Measurements from ENCODE around the gene PNMA8C. TPM values are rescaled to one million over a fixed set of nuclear protein-coding genes. Genes with fewer than 3 reads are reported as not detected.

The PNMA8C gene
- total RNA-seq, 1 donor from 2014 or later, result 2.0 TPM

DNA sequence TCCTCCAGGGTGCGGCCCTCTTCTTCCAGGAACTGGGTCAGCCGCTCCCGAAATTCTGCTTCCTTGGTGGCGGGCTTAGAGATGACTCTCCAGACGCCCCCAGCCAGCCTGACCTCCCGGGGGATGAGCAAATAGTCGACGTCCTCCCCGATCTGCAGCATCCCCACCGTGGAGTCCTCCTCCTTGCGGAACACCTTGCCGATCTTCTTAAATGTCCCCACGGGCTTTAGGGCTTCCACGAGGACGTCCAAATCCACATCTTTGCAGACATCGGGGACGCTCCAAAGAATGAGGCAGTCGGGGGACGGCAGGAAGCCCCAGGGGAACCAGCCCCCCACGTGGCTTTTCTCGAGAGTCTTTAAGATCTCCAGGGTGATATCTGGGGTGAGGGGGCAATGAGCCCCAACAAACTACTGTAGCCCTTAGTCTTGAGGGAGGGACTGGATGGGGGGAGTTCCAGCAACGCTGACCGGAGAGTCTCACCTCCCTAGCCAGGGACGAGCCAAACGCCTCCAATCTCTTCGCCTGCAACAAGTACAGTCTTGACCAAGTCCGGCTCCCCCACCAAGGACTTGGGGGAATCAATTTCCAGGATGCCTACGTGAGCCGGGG is 16.0 kb downstream of the PNMA8C start:
- peak overlapping the region; percentile 83 for H3K27ac Mint-ChIP-seq
- peaks cover 41% of the 10 kb centered on the region for H3K4me1 Mint-ChIP-seq (ENCODE audit: unreplicated experiment)
- peak overlapping the region; percentile 97 for H3K4me3 Mint-ChIP-seq
- TF ChIP-seq, protein P1, sequence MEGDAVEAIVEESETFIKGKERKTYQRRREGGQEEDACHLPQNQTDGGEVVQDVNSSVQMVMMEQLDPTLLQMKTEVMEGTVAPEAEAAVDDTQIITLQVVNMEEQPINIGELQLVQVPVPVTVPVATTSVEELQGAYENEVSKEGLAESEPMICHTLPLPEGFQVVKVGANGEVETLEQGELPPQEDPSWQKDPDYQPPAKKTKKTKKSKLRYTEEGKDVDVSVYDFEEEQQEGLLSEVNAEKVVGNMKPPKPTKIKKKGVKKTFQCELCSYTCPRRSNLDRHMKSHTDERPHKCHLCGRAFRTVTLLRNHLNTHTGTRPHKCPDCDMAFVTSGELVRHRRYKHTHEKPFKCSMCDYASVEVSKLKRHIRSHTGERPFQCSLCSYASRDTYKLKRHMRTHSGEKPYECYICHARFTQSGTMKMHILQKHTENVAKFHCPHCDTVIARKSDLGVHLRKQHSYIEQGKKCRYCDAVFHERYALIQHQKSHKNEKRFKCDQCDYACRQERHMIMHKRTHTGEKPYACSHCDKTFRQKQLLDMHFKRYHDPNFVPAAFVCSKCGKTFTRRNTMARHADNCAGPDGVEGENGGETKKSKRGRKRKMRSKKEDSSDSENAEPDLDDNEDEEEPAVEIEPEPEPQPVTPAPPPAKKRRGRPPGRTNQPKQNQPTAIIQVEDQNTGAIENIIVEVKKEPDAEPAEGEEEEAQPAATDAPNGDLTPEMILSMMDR (conservative IDR thresholded peaks at IDR 0.05), result no peak
- H3K36me3 Mint-ChIP-seq, result peaks cover 9% of the 10 kb centered on the region
- peaks cover 4% of the 10 kb centered on the region for H3K27me3 Mint-ChIP-seq
- H3K9me3 Mint-ChIP-seq, result no peaks in the 10 kb centered on the region
- DNase-seq (ENCODE audit: extremely low spot score, unreplicated experiment), result no peak

DNA sequence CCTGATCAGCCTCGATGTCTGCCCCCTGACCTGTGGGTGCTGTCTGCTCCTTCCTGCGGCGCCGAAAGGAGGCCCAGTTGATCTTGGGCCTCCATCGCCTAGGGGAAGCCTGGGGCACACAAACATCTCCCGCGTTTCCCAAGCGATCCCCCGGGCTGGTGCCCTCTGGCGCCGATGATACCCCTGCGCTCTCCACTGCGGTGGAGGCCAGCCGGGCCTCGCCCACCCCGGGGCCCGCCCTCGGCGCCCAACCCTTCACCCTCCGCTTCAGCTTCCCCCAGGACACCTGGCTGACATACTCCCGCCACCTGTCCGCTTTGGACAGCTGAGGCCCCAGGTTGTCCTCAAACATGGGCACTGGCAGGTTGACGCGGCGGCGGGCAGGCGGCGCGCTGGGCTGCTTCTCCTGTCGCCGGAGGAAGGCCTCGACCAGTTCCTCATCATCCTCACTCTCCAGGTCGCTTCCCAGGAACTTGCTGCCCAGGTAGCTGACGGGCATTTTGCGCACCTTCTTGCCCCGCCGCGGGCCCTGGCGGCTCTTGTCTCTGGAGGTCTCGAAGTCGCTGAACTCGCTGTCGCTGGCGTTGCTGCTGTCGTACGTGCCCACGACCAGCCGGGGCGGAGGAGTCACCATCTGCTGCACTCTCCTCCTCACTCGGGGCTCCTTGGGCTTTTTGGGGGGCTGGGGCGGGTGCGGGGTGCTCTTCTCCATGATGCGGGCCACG is 16.6 kb downstream of the PNMA8C start:
- peak overlapping the region; percentile 97 for H3K4me3 Mint-ChIP-seq
- H3K27me3 Mint-ChIP-seq, result peaks cover 5% of the 10 kb centered on the region
- H3K9me3 Mint-ChIP-seq, result no peaks in the 10 kb centered on the region
- TF ChIP-seq, protein P1 (conservative IDR thresholded peaks at IDR 0.05), result no peak
- DNase-seq (ENCODE audit: extremely low spot score, unreplicated experiment), result no peak
- peaks cover 46% of the 10 kb centered on the region for H3K4me1 Mint-ChIP-seq (ENCODE audit: unreplicated experiment)
- H3K36me3 Mint-ChIP-seq, result peaks cover 9% of the 10 kb centered on the region
- peak overlapping the region; percentile 83 for H3K27ac Mint-ChIP-seq

DNA sequence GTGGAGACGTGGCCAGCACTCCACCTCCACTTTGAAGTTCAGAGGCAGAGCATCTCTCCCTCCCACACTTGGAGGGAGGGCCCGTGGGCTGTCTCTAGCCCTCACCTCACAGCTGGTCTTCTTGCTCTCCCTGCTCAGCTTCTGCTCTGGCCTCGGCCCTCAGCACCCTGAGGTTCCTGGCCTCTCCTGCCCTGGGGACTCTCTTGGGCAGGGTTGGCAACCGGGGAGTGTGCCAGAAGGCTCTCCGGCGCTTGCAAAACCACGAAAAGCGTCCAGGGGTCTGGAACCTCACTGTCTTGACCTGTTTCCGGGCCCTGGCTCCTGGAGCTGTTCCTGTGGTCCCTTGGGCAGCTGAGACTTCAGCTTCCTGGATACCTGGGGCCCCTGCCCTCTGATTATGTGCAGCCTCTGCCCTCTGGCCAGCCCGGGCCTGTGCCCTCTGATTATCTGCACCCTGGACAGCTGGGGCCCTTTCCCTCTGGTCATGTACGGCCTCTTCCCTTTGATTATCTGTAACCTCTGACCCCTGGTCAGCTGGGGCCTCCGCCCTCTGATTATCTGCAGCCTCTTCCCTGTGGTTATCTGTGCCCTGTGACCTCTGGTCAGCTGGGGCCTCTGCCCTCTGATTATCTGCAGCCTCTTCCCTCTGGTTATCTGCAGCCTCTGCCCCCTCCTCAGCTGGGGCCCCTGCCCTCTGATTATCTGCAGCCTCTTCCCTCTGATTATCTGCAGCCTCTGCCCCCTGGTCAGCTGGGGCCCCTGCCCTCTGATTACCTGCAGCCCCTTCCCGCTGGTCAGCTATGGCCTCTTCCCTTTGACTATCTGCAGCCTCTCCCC is 17.4 kb downstream of the PNMA8C start:
- Mint-ChIP-seq H3K27me3 (peaks cover 7% of the 10 kb centered on the region), H3K9me3 (no peaks in the 10 kb centered on the region), H3K27ac (peak overlapping the region; percentile 39), H3K4me3 (peak overlapping the region; percentile 97), H3K4me1 (ENCODE audit: unreplicated experiment) (peaks cover 42% of the 10 kb centered on the region), H3K36me3 (peaks cover 9% of the 10 kb centered on the region)
- TF ChIP-seq, protein P1 (conservative IDR thresholded peaks at IDR 0.05), result no peak
- no peak for DNase-seq (ENCODE audit: extremely low spot score, unreplicated experiment)

DNA sequence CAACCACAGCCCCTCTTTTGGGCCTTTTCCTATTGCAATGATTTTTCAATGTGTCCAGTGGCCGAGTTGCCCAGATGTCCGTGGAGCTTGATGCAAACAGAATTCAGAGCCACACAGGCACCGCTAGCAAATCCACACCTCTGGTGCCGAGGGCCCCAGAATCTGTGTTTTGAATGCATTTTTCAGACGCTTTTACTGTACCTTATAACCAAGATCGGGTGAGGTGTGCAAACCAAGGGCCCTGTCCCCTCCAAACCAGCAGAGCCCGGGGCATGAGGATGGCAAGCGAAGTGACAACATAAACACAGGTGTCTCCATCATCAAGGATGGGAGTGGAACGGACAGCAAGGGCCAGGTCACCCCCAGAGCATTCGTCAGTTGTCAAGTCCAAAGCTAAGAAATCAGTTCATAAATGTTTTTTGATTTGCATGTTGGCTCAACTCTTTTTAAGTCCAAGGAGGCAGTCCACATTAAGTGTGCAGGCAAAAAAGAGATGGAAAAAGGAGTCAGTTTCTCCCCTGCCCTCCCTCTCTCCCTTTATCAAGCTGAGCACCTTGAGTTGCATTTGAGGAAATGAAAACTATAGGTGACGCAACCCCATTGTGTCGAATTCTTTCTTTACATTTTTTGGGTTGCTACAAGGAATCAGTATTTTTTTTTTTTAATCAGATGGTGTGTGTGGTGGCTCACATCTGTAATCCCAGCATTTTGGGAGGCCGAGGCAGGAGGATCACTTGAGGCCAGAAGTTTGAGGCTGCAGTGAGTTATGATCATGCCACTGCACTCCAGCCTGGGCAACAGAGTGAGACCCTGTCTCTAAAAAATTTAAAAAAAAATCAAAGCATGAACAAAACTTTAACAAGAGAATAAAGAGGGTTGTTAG is 18.3 kb downstream of the PNMA8C start:
- H3K9me3 Mint-ChIP-seq, result no peaks in the 10 kb centered on the region
- peak overlapping the region; percentile 68 for H3K4me3 Mint-ChIP-seq
- H3K27me3 Mint-ChIP-seq, result peaks cover 7% of the 10 kb centered on the region
- no peak overlapping the region for H3K27ac Mint-ChIP-seq
- H3K36me3 Mint-ChIP-seq, result peaks cover 9% of the 10 kb centered on the region
- DNase-seq (ENCODE audit: extremely low spot score, unreplicated experiment), result no peak
- peaks cover 42% of the 10 kb centered on the region for H3K4me1 Mint-ChIP-seq (ENCODE audit: unreplicated experiment)
- TF ChIP-seq, protein P1 (conservative IDR thresholded peaks at IDR 0.05), result no peak

DNA sequence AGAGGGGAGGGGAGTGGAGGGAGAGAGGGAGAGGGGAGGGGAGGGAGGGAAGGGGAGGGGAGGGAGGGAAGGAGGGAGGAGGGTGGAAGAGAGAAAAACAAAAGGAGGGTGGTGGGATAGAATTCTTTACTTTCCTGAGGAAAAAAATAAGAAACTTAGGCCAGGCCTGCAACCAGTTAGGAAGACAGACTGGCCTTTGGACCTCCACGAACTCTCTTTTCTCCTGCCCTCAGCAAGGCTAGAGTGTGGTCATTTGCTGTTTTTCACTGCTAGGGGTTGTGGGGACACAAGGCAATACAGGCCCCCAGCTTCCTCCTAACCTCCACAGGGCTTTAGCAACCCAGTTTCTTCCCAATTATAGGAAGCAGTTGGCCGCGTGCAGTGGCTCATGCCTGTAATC is 19.5 kb downstream of the PNMA8C start:
- TF ChIP-seq, protein P1 (conservative IDR thresholded peaks at IDR 0.05), result no peak
- no peak for DNase-seq (ENCODE audit: extremely low spot score, unreplicated experiment)
- peaks cover 11% of the 10 kb centered on the region for H3K27me3 Mint-ChIP-seq
- peaks cover 47% of the 10 kb centered on the region for H3K4me1 Mint-ChIP-seq (ENCODE audit: unreplicated experiment)
- H3K27ac Mint-ChIP-seq, result no peak overlapping the region
- peaks cover 9% of the 10 kb centered on the region for H3K36me3 Mint-ChIP-seq
- H3K4me3 Mint-ChIP-seq, result no peak overlapping the region
- no peaks in the 10 kb centered on the region for H3K9me3 Mint-ChIP-seq
